Upper lobe of left lung (tissue), 4 donors: ENCODE results near the gene PPM1L.

ENCODE experiments used
- CTCF ChIP-seq, 6 experiments: fragments of 450-650 bp in 4 of 6; fragments of 200-600 bp in 2 of 6; sonication (generic) in 2 of 6; IDR thresholded peaks; one replicate each; pipeline ENCODE4 v1.5.1; 2016 to 2019; ENCODE audit warnings: antibody characterized with exemption in 6 of 6
- EP300 ChIP-seq, 4 donors: sonication (generic); formaldehyde crosslinking; IDR thresholded peaks; one replicate each; pipeline ENCODE4 v1.5.1; 2017; ENCODE audit warnings: antibody characterized with exemption in 4 of 4, control low read depth in 2 of 4
- POLR2A ChIP-seq, 4 donors: fragments of 450-650 bp; IDR thresholded peaks; one replicate each; pipeline ENCODE4 v1.5.1; 2016 to 2017; ENCODE audit warnings: antibody characterized with exemption in 4 of 4, mild to moderate bottlenecking in 2 of 4
- POLR2AphosphoS5 ChIP-seq, 2 donors: sonication (generic); formaldehyde crosslinking; IDR thresholded peaks; one replicate each; pipeline ENCODE4 v1.5.1; 2017; ENCODE audit warnings: antibody characterized with exemption in 2 of 2

DNA sequence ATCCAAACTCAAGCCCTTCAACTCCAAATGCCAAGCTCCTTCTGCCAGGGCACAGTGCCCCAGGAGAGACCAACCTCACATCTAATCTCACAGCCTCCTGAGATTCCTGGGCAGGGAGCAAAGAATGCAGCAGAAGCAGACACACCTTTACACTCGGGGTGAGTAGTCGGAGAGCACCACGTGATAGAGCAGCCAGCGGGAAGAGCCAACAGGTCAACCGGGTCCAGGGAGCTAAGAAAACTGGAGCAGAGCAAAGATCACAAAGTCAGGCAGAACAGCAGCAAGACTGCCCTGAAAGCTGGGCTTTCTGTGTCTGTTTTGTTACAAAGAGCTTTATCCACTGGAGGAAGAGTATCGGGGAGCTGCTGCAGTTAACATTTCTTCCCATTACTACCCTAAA is 345.0 kb downstream of the PPM1L start:
- no peak for TF ChIP-seq CTCF (IDR thresholded peaks at IDR 0.05)
- TF ChIP-seq POLR2A (IDR thresholded peaks at IDR 0.05), result no peak
- peak in 1 of 2 donors; percentile 18 for TF ChIP-seq POLR2AphosphoS5 (IDR thresholded peaks at IDR 0.05)
- no peak for TF ChIP-seq EP300 (IDR thresholded peaks at IDR 0.05)
